HG03565 (cell line): ENCODE results near the gene BCL2L13.

Source experiments
- ATAC-seq: cut with Tn5 transposase; IDR thresholded peaks from one replicate; pipeline ENCODE4 v1.9.1; 2021; ENCODE audit warnings: mild to moderate bottlenecking, moderate library complexity; ENCODE audit not compliant: unreplicated experiment

Gene BCL2L13

DNA sequence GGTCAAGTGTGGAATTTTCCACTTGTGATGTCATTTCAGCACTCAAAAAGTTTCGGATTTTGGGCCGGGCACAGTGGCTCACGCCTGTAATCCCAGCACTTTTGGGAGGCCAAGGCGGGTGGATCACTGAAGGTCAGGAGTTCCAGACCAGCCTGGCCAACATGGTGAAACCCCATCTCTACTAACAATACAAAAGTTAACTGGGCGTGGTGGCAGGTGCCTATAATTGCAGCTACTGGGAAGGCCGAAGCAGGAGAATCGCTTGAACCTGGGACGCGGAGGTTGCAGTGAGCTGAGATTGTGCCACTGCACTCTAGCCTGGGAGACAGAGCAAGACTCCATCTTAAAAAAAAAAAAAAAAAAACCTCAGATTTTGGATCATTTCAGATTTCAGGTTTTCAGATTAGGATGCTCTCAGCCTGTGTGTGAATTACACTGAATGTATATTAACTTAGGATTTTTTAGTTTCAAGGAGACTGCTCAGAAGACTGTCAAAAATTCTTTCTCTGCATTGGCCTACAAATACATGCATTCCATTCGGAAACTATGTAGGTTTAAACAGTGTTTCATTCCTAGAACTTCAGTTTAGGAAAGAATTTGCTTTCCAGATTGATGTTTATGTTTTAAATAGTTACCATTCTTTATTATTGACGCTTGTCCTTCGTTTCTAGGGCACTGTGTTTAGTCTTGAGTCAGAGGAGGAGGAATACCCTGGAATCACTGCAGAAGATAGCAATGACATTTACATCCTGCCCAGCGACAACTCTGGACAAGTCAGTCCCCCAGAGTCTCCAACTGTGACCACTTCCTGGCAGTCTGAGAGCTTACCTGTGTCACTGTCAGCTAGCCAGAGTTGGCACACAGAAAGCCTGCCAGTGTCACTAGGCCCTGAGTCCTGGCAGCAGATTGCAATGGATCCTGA is 87.7 kb downstream of the BCL2L13 start:
- ATAC-seq, result no peak

DNA sequence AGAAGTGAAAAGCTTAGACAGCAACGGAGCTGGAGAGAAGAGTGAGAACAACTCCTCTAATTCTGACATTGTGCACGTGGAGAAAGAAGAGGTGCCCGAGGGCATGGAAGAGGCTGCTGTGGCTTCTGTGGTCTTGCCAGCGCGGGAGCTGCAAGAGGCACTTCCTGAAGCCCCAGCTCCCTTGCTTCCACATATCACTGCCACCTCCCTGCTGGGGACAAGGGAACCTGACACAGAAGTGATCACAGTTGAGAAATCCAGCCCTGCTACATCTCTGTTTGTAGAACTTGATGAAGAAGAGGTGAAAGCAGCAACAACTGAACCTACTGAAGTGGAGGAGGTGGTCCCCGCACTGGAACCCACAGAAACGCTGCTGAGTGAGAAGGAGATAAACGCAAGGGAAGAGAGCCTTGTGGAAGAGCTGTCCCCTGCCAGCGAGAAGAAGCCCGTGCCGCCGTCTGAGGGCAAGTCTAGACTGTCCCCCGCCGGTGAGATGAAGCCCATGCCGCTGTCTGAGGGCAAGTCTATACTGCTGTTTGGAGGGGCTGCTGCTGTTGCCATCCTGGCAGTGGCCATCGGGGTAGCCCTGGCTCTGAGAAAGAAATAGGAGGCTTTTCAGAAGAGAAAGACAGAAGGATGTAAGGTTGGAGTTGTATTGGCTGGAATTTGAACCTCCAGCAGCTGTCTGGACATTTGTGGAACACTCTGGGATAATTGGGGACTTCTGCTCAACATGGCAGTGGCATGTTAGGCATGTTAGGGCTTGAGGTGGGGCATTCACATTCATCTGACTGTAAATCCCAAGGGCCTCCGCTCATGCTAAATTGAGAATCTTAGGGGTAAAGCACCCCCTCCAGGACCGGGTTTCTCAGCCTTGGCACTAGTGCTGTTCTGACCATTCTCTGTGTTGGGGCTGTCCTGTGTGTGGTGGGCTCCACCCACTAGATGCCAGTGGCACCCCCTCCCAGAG is 88.7 kb downstream of the BCL2L13 start:
- no peak for ATAC-seq

DNA sequence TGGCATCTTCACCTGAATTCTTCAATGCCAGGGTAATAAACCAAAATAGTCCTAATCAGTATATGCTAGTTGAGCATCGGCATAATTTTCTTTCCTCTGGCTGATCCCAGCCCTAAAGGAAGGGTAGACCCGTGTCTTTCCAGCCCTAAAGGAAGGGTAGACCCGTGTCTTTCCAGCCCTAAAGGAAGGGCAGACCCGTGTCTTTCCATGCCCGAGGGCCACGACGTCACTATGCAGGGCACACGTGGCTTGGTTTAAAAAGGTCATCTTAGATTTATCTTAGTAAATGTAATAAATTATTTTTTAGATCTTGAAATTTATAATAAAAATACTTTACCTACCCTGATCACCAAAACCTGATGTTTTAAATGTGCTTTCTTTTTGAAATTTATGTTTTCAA is 90.2 kb downstream of the BCL2L13 start:
- ATAC-seq, result no peak

DNA sequence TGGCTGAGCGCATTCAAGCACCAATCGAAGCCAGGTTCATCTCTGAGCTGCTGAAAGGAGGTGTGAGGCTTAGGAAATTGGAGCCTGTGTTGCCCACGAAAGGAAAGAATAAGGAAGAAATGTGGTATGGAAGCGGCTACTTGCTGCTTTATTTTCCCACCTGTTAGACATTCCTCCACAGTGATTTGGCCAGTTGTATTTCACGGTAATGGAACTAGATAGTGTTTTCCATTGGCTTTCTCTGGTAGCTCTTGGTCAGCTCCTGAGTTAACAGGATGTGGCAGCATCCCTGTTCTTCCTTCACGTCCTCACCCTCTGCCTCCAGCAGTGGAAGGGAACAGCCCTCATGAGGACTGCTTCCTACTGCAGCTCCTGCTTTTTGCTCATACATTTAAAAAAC is 91.0 kb downstream of the BCL2L13 start:
- ATAC-seq, result no peak

DNA sequence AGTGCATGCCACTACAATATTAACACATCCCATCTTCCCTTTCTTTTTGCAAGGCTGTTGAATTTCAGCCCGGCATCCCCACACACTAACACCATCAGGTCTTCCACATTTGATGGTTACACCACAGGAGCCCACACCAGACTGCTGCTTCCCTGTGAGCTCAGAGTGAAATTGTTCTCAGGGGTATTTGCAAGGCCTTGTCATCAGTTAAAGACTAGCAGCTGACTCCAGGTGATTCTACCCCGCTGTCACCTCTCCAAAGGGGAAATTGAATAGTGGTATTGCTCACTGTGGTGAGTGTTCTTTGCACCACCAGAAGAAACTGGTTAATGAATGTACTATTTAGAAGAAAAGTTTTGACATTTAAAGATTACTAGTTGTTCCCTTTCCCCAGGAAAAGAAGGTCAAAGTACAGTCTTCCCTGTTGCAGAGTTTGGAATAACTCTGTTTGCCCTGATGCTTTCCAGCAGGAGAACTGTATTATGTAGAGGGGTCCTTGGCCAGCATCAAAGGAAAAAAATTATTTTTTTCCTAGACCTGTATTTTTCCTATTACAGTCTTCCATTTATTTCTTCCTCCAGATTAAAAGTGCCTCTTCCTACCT is 93.8 kb downstream of the BCL2L13 start:
- ATAC-seq, result no peak

DNA sequence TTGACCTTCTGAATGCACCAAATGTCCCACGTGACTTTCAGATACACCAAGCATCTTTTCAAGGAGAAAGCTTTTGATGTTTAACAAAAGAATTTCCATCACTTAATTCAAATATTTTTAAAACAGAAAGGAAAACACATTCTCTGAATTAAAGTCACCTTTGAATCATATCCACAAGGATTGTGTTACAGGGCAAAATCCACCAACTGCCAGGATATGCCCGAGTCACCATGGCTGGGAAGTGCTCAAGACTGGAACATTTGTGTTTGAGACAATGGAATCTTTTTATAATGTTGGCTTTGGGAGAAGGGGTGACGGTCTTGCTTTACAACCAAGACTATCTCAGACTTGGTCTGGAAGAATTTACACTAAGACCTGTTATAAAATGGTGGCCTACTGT is 94.9 kb downstream of the BCL2L13 start:
- no peak for ATAC-seq

DNA sequence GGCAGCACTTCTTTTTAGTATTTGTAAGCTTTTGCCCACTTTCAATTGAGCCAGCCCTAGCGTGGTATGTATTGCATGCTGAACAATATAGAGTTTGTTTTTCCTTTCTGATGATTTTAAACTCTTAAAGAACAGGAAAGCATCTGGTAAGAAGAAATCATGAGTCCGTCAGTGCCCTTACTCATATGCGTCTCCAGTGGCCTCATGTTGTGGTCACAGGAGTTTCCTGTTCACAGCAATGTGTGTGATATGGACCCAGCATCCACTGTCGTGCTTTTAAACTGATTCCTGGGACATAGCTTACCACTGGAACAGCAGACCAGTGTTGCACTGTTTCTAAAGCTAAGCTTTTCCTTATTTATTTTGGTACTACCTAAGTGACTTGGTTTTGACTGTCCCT is 95.6 kb downstream of the BCL2L13 start:
- no peak for ATAC-seq

DNA sequence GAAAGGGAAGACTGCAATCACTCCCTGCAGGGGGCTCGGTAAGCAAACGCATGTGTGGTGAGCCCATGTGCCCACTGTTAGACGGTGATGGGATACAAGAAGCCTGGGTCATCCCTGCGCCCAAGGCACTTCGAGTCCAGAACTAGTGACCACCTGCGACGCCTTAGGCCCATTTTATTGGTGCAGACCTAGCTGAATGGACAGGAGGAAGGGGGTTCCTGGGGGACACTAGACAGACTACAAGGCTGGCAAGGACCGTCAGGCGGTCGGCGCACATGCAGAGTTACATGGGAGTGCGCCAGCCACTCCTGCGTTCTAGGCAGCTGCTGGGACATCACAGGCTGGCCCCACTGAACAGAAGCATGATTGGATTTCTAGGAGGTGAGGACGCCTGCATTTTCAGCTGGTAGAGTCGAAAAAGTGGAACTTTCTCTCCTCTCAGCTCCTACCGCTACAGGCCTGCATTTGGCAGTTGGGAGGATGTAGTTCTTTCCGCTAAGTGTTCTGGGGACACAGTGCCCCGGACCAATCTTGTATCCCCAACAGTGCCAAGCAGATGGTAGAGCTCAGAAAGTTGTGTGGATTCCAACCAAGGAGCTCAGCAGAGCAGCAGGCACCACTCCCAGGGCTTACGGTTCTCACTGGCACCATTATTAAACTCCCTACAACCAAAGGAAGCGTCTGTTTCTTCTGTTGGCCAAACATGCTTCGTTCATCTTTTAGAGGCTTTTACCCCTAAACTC is 100.0 kb downstream of the BCL2L13 start:
- no peak for ATAC-seq

DNA sequence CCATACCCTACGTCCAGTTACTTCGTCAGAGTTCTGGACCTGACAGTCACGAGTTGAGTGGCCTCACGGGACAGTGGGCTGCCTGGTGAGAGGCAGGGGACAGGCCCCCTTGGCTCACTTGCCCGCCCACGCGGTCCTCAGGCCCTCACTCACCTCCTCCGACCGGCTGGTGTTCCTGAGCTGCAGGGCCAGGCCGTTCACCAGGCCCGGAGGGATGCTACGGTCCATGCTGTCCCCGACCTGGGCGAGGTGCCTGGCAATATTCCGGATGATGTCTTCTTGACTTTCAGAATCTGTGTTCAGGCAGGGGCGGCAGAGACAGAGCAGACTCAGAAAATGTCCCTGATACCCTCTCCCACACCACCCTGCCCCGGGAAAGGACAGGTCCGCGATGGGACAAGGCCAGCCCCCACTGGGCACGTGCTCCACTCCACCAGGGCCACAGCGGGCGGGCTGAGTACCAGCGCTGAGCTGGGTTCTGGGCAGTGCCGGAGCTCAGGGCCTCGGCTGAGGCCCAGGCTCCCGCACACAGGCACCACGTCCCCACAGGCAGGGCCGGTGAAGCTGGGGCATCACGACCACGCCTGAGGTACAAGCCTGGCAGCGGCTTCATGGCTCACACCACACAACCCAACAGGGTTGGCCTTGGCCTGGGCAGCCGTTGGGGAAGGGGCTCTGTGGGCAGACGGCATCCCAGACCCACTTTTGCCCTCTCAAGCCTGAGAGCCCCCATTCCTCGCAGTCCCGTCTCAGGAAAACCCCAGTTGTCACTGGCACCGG is 100.8 kb downstream of the BCL2L13 start:
- no peak for ATAC-seq

DNA sequence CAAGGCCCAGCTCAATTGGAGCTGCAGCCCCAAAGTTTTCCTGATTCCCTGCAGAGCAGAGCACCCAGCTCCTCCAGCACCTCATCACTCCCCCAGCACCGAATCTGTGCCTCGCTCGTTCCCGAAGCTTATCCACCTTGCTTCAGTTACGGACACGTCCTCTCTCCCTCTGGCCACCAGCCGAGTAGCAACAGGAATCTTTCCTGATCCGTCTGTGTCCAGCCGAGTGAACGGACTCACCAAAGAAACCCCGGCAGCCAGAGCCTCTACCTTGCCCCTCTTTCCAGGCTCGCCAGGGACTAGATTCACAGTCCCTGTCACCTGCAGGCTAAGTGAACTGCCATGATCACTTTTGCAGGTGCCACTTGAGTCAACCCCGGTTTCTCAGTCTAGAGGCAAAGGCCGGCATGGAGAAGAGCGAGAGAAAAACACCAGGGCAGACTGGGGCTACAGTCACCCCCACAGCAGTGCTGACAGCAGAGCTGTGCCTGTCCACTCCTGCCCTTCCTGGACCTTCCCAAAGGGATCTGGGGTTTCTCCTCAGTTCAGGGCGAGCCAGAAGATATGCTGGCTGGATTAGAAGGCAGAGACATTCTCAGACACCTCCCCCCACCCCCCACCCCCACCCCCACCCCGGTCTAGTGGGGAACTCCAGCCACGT is 103.4 kb downstream of the BCL2L13 start:
- ATAC-seq, result no peak

DNA sequence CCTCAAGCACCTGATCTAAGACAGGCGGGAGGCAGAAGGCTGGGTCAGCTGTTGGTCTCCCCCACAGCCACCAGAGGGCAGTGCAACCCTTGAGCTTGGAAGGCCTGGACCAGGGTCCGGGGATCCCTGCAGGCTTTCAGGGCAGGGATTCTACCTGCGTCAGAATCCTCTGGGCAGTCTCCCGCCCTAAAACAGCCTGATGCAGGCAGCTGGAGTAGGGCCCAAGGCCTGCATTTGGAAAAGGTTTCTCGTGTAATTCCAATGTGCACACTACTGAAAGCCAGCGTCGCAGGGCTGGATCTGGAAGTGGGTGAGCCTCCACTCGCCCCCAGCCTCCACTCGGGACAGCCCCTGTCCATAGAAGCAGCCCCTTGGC is 104.0 kb downstream of the BCL2L13 start:
- peak; percentile 53 for ATAC-seq

DNA sequence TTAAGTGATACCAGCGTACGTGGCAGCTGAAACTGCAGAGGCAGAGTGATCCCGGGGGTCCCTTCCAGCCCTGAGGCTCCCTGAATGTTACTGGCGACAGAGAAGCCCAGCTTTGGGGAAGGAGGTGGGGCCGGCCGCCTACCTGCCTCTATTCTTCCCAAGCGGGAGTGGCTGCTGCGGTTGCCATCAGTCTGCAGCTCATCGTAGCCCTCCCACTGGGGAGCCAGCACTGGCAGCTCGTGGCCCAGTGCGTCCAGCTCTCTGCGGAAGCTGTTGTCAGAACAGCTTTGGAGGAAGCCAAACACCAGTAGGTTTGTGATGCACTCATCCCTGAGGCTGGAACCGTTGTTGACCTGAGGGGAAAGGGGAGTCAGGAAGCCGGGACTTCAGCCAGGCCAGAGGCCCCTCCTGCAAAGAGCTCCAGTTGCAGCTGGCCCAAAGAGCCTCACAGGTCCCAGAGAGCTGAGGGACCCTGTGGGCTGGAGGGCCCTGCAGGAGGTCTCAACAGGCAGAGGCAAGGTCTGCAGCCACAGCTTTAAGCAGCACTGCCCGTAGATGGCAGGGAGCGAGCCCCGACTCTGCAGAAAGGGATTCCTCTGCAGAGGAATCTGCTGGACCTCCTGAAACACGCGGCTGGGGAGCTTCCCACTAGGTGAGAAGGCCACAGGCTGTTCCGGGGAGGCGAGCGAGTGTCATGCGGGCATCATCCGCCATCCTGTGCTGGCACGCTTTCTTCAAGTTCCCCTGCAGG is 105.3 kb downstream of the BCL2L13 start:
- ATAC-seq, result no peak

DNA sequence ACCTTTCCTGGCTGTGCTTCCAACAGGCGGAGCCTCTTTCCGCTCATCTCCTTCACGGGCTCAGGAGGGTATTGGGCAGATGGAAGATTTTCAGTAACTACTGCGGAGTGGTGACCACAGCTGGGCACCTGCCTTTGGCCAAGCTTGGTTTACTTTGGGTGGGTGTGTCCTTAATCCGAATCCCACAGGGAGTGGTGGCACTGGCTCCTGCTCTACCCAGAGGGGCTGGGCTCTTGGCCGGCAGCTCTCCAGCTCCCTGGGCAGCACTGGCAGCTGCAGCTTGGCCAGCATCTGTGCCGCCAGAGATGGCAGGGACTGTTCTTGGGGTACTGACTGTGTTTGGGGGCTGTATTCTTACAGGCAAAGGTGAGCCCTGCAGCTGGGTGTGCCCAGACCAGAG is 105.9 kb downstream of the BCL2L13 start:
- ATAC-seq, result no peak

DNA sequence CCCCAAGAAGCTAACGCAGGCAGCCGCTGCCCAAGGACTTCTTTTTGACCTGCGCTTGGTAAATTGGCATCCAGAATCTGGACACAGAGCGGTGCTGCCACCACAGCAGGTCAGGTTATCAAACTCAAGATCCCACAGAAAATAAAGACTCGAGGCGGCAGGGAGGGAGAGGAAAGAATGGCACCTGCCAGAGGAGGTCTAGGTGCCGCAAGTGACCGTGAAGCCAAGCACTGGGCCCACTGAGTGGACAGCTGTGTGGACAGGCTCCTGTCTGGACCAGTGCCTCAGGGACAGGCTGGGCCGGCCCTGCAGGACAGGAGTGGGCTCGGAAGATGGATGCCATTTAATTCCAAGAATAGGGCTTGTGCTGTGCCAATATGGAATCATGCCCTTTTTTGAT is 108.4 kb downstream of the BCL2L13 start:
- no peak for ATAC-seq

DNA sequence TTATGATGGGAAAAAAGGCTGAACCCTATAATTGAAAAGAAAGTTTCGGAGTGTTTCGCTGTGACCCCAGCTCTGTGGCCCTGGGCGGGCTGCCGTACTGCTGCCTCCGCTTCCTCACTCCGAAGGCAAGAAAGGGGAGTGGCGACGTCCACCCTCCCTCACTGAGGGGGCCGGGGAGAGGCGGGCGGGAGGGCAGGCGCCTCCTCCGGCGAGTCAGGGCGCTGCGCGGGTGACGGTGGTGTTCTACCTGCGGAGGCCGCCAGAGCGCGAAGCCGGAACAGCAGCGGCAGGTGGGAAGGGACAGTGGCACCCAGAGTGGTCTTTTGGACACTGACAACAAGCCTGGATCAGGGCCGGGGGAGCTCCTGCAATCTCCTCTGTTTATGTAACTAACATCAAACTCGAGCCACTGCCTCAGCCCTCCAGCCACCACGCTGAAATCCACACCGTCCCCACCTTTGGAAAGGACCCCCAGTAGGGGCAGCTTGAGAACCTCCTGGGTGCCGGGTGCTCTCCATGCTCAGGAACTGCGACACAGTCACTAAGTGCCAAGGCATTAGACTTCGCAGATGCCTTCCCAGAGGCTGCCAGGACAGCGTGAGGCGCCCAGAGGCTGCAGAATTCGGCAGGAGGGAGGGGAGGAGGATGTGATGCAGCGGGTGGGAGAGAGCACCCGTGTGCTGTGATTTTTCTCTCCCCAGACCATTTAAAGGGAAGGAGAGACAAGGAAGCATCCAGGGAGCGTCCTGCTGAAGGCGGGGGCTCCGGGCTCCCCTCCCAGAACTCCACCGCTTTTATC is 110.2 kb downstream of the BCL2L13 start:
- ATAC-seq, result no peak

DNA sequence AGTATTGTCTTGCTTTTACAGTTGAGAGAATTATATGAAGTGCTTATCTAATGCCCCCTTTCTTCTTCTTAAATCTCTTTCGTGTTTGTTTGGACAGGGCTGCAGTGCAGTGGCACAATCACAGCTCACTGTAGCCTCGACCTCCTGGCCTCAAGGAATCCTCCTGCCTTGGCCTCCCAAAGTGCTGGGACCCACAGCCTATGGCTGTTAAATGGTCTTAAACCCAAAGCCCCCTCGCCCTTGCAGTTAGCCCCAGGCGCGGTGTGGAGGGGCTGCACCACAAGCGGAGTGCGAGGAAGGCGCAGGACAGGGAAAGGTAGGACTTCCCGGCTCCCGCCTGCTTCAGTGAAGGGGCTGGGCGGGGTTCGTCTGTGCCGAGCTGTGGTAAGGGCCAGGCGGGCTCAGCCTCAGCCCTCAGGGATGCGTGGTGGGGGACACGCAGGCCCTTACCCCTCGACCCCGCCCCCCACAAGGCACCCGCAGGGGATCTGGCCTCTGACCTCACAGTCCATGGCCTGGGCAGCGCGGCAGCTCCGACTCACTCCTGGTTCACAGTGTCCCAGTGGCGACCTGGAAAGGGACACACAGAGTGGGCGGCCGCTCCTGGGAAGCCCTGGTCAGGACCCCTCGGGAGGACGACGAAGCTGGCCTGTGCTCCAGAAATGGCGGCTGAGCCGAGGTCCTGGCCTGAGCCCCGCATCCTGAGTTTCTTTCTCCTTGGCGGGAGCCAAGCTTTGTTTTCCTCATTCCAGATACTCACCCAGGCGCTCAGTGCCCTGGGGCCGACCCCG is 111.2 kb downstream of the BCL2L13 start:
- ATAC-seq, result no peak

DNA sequence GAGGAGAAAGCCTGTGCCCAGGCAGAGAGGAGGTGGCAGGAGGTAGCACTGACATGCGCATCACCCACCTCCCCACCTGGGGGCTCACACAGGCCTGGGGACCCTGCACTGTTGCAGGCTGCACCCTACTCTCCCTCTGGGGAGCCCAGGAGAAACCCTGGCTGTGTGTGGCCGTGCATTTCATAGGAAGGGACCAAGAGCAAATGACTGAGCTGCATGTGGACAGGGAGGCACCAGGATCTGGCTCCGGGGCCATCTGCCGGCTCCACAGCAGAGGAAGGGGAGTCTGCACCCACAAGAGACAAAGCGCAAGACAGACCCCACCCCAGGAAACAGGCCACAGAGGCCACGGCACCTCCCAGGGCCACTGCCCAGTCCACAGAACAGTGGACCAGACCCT is 113.0 kb downstream of the BCL2L13 start:
- ATAC-seq, result no peak
